Activated CD4-positive, CD25-positive, alpha-beta regulatory T cell treated with anti-CD3 and anti-CD28 coated beads, Interleukin-2, amount 50 U/mL, for 72 hours (primary cell): ENCODE results near the gene HDDC3.

Source experiments
- DNase-seq: peaks from one replicate; pipeline ENCODE4 v3.0.0; 2021

The HDDC3 gene

GRCh38 chr15:90952901-90953677 is 20.7 kb upstream of the HDDC3 start:
- no peak for DNase-seq

- no peak for DNase-seq
These were observed 18.3 kb upstream of the HDDC3 start for GRCh38 chr15:90950676-90951075.

- no peak for DNase-seq
These were observed 17.8 kb upstream of the HDDC3 start for GRCh38 chr15:90949979-90950675.

GRCh38 chr15:90948506-90948905 is 16.2 kb upstream of the HDDC3 start:
- no peak for DNase-seq

- DNase-seq: no peak
These were observed 15.4 kb upstream of the HDDC3 start for GRCh38 chr15:90947577-90948357.

GRCh38 chr15:90946941-90947576 is 14.7 kb upstream of the HDDC3 start:
- DNase-seq: no peak

- DNase-seq: no peak
These were observed 14.2 kb upstream of the HDDC3 start for GRCh38 chr15:90946538-90946937.

- DNase-seq: no peak
These were observed 12.7 kb upstream of the HDDC3 start for GRCh38 chr15:90945091-90945490.

DNA sequence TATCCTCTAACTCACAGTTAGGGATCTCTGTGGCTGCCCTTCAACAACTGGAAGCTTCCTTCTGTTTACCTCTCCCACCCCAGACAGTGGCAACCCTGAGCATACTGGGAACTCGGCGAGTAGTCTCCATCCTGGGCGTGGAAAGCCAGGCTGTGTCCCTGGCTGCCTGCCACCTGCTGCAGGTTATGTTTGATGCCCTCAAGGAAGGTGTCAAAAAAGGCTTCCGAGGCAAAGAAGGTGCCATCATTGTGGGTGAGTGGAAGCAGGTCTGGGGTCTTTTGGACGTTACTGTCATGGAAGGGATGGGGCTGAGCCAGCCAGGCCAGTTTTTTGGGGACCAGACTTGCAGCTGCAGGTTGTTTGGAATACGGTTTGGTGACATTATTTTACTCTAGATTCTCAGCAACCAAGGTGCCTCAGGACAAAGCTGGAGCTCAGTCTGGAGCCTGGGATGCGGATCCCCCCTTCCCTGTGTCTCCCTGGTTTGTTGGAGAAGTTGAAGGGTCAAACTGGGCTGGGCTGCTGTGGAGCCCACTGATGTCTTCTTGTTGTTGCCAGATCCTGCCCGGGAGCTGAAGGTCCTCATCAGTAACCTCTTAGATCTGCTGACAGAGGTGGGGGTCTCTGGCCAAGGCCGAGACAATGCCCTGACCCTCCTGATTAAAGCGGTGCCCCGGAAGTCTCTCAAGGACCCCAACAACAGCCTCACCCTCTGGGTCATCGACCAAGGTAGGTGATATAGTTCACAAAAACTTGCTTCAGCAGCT is 10.2 kb upstream of the HDDC3 start:
- no peak for DNase-seq

DNA sequence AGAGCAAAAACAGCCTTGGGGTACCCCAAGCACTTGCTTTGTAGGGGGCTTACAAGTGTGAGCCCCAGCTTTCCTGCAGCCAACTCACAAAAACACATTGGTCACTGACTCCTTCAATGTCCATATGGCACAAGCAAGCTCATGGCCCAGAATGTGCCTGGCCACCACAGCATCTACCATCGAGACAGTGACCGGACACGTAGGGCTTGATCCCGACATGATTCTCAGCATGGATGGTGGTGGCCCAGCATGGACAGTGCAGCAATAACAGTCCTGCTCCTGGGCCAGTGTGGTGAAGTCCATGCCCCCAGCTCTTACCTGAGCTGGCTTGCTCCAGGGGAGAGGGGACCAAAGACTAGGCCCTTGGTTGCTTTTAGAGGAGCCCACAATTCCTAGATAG is 8.7 kb upstream of the HDDC3 start:
- DNase-seq: no peak

DNA sequence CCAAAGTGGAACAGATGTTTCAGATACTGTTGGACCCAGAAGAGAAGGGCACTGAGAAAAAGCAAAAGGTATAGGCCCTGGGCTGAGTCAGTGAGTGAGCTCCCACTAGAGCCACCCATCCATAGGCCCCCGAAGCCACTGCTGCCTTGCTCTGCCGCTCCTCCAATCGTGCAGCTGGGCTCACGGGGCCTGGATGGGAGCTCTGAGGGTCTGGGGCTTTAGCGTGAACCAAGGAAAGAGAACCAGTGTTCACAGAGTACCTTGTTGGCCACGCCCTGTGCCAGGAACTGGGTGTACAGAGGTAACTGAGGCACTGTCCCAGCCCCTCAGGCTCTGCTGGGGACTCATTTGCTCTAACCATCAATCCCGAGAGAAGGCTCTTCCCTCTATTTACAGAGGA is 7.4 kb upstream of the HDDC3 start:
- no peak for DNase-seq

DNA sequence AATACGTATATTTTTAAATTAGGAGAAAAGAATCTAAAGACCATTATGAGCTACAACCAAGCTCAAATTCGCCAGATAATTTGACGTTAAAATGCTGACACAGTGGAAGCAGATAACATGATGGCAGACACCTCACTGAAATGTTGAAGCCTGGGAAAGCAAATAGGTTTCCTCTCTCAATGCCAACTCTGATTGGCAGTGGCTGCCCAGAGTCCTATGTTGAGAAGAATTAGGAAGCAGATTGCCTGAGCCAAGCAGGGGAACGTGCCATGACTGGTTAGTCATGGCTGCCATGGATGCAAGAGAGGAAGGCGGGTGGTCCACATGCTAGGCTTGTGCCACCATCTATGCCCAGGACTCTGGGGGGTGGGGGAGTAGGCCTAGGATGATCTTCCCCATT is 5.9 kb upstream of the HDDC3 start:
- DNase-seq: no peak

DNA sequence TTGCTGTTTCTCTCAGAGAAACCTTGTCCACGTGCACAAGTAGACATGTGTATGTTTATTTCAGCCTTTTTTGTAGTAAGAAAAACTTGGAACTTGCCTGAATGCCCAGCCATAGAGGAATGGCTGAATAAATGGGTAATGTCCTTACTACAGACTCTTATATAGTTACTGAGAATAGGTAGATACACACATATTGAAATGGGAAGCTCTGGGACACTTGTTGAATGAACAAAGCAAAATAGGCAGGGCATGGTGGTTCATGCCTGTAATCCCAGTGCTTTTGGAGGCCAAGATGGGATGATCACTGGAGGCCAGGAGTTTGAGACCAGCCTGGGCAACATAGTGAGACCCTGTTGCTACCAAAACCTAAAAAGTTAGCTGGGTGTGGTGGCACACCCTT is 4.5 kb upstream of the HDDC3 start:
- DNase-seq: no peak

- DNase-seq: peak; percentile 97
These were observed 2.8 kb upstream of the HDDC3 start, which contains the start of gene UNC45A for GRCh38 chr15:90934949-90935751. Gene UNC45A, plus strand, starts transcription at chr15:90935285. Its CDS starts 40 bp downstream, at chr15:90935325.

DNA sequence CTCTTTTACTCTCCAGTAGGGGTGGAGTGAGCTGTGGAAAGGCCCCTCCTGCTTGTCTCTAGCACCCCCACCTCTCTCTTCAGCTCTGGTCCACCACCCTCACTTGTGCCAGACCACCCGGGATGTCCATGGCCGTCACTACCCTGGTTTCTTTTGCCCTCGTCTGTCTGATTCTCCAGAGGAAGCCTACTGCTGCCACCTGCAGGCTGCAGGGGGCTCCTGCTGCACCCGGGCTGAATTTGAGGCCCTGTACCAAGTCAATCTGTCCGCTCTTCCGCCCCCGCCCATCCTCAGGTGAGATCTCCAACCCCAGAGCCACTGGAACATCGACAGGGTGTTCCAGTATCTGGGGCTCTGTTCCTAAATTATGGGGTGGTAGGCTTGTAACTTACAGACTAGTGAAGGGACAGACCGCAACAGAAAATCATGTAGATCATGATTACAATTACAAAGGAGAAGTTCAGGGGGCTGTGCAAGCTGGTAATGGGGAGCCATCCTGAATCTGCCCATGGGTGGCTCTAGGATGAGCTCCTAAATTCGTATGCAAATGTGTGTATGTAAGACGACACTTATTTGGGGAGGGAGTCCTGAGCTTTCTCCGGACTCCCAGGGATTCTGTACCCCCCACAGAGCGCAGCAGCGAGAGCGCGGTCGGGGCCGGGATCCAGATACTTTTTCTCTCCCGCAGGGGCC is 2.1 kb upstream of the HDDC3 start:
- peak; percentile 88 for DNase-seq

- no peak for DNase-seq
These were observed 952 bp upstream of the HDDC3 start for GRCh38 chr15:90933301-90933700.

DNA sequence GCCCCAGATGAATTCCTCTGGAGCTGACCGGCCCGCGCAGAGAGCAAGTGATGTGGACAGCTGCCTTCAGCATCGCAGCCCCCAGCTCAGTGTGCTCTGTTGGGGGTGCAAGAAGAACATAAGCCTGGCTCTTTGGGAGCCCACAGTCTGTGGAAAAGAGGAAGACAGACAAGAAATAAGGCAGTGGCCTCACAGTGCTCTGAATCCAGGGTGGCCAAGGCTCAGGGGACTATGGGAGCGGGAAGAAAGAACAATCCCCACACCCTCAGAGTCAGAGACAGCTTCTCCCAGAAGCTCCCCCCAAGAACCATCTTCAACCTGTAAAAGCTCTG is 277 bp upstream of the HDDC3 start:
- no peak for DNase-seq

- DNase-seq: no peak
These were observed 848 bp downstream of the HDDC3 start for GRCh38 chr15:90931575-90931827.

DNA sequence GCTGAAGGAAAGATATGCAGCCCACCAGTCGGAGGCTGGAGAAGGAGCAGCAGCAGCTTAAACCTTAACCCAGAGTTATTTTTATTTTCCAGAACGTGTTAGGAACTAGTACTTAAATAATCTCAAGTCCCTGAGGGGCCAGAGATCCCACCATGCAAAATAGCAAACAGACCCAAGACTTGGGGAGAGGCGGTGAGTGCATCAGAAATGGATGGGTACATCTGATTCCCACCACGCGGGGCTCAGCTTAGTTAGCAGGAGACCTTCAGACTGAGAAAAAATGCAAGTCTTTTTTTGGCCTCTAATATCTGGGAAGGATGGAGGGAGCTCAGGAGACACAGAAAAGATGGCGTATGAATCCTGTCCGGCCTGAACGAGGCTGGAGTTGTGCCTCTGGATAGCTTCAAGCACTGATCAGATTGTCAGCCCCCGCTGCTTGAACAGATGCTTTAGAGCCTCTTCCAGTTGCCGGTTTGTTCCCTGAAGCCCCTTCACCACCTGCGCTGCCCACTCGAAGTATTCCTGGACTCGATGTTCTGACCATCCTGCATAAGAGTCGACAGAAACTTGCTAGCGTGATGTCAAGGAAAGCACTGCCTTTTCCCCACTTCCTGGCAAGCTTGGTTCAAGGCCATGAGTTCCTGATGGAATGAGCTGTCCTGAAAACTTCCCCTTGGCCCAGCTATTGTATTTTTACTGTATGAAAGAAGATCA is 1.3 kb downstream of the HDDC3 start:
- no peak for DNase-seq

DNA sequence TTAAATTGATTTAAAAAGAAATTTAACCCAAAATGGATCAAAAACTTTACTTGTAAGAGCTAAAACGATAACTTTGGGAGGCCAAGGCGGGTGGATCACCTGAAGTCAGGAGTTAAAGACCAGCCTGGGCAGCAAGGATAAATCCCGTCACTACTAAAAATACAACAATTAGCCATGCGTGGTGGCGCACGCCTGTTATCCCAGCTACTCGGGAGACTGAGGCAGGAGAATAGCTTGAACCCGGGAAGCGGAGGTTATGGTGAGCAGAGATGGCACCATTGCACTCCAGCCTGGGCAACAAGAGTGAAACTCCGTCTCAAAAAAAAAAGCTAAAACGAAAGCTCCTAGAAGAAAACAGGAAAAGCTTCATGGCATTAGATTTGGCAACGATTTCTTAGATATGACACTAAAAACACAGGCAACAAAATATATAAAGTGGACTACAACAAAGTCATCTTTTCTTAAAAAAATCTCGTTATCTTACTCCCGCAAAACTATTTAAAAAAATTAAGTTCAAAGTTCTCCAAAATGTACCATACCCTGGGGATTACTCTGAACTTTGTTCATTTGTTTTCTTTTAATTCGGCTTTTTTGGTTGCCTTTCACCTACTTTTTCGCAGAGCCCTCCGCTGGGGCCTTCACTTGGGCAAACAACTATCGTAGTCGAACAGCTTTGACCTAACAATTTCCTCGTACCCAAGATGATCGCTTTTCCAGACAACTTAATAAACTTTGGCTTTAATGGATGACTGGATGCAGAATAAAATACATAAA is 2.9 kb downstream of the HDDC3 start:
- DNase-seq: no peak
